ENCODE data around the gene ARHGAP26.

The ARHGAP26 gene

GRCh38 chr5:143236682-143237081 lies 466.5 kb downstream of the ARHGAP26 start:
- no peak for DNase-seq

- no peak for DNase-seq
Measured at GRCh38 chr5:143237664-143238063, 467.5 kb downstream of the ARHGAP26 start.

- DNase-seq: no peak
Measured at GRCh38 chr5:143238620-143239019, 468.4 kb downstream of the ARHGAP26 start.

GRCh38 chr5:143239882-143240518 lies 469.8 kb downstream of the ARHGAP26 start:
- peak; percentile 42 for DNase-seq

GRCh38 chr5:143241892-143242291 lies 471.7 kb downstream of the ARHGAP26 start:
- no peak for DNase-seq

- no peak for DNase-seq
Measured at GRCh38 chr5:143243103-143243502, 472.9 kb downstream of the ARHGAP26 start.

GRCh38 chr5:143244000-143244736 lies 474.0 kb downstream of the ARHGAP26 start:
- DNase-seq: peak; percentile 94

GRCh38 chr5:143244990-143245389 lies 474.8 kb downstream of the ARHGAP26 start:
- DNase-seq: no peak

- peak; percentile 94 for DNase-seq
Measured at GRCh38 chr5:143245929-143246561, 475.9 kb downstream of the ARHGAP26 start.

GRCh38 chr5:143247134-143247815 lies 477.1 kb downstream of the ARHGAP26 start:
- no peak for DNase-seq

GRCh38 chr5:143248391-143248790 lies 478.2 kb downstream of the ARHGAP26 start:
- DNase-seq: no peak

GRCh38 chr5:143248822-143249579 lies 478.8 kb downstream of the ARHGAP26 start:
- DNase-seq: no peak

GRCh38 chr5:143249851-143250250 lies 479.7 kb downstream of the ARHGAP26 start:
- DNase-seq: no peak

GRCh38 chr5:143251190-143251589 lies 481.0 kb downstream of the ARHGAP26 start:
- no peak for DNase-seq

- no peak for DNase-seq
Measured at GRCh38 chr5:143251946-143252345, 481.8 kb downstream of the ARHGAP26 start.

GRCh38 chr5:143254819-143255218 lies 484.6 kb downstream of the ARHGAP26 start:
- no peak for DNase-seq

GRCh38 chr5:143258559-143259253 lies 488.5 kb downstream of the ARHGAP26 start:
- no peak for DNase-seq

GRCh38 chr5:143259254-143259605 lies 489.1 kb downstream of the ARHGAP26 start:
- no peak for DNase-seq

- no peak for DNase-seq
Measured at GRCh38 chr5:143261748-143262392, 491.7 kb downstream of the ARHGAP26 start.

GRCh38 chr5:143262393-143263174 lies 492.4 kb downstream of the ARHGAP26 start:
- DNase-seq: no peak
